Epithelial cell of esophagus (primary cell): ENCODE results near the gene HAND1.

Source experiments
- DNase-seq: peaks from one replicate; pipeline ENCODE4 v3.0.0; 2010; ENCODE audit warnings: low read depth
- H3K4me3 ChIP-seq: 2 replicates; pipeline ENCODE4 v1.5.1; 2011; ENCODE audit warnings: mild to moderate bottlenecking, low read length, control low read depth
- CTCF ChIP-seq: IDR thresholded peaks from 2 replicates; pipeline ENCODE4 v1.5.1; 2011; ENCODE audit warnings: low read depth, mild to moderate bottlenecking, low read length, control low read depth, inconsistent platforms; ENCODE audit not compliant: insufficient read depth; ENCODE audit errors: missing control alignments

HAND1 gene

GRCh38 chr5:154506716-154507080 is 28.7 kb upstream of the HAND1 start:
- no peak for DNase-seq
- TF ChIP-seq CTCF = no peak
- H3K4me3 ChIP-seq = no peak overlapping the region

GRCh38 chr5:154506049-154506715 is 28.2 kb upstream of the HAND1 start:
- H3K4me3 ChIP-seq = no peak overlapping the region
- TF ChIP-seq CTCF = no peak
- no peak for DNase-seq

GRCh38 chr5:154505567-154505966 is 27.5 kb upstream of the HAND1 start:
- no peak for DNase-seq
- no peak overlapping the region for H3K4me3 ChIP-seq
- no peak for TF ChIP-seq CTCF

- H3K4me3 ChIP-seq = no peak overlapping the region
- no peak for DNase-seq
- no peak for TF ChIP-seq CTCF
These were observed 25.6 kb upstream of the HAND1 start for GRCh38 chr5:154503698-154504039.

GRCh38 chr5:154502180-154502579 is 24.2 kb upstream of the HAND1 start:
- no peak overlapping the region for H3K4me3 ChIP-seq
- DNase-seq = no peak
- no peak for TF ChIP-seq CTCF

GRCh38 chr5:154501566-154501965 is 23.5 kb upstream of the HAND1 start:
- no peak for TF ChIP-seq CTCF
- no peak for DNase-seq
- H3K4me3 ChIP-seq = no peak overlapping the region

GRCh38 chr5:154498994-154499393 is 21.0 kb upstream of the HAND1 start:
- no peak for DNase-seq
- H3K4me3 ChIP-seq = no peak overlapping the region
- TF ChIP-seq CTCF = no peak
